ENCODE data around the gene FRMPD4. TPM values are rescaled to one million over a fixed set of nuclear protein-coding genes. Genes with fewer than 3 reads are reported as not detected.

FRMPD4 gene
- total RNA-seq, 4 donors from 2014 or later = under 0.01 to 0.39 (median 0.30) TPM; not detected in 1

- Histone ChIP-seq H3K4me3 (no peak overlapping the region), H3K27me3 (no peaks in the 10 kb centered on the region), H3K36me3 (no peaks in the 10 kb centered on the region), H3K4me1 (no peaks in the 10 kb centered on the region), H3K27ac (no peak overlapping the region), H3K9me3 (no peaks in the 10 kb centered on the region)
- no peak for TF ChIP-seq EP300 (IDR thresholded peaks at IDR 0.05)
- no peak for TF ChIP-seq POLR2A (IDR thresholded peaks at IDR 0.05)
- no peak for TF ChIP-seq CTCF (IDR thresholded peaks at IDR 0.05)
- no peak for DNase-seq (ENCODE audit: low spot score in 2 of 2)
- WGBS, 2 donors = 86 to 96% methylated on average over 2 of the region's 2 CpGs
Measured at GRCh38 chrX:12145402-12145801, 7.1 kb downstream of the FRMPD4 start.

- H3K4me3 ChIP-seq = no peak overlapping the region
- no peak for DNase-seq (ENCODE audit: low spot score in 2 of 2)
- no peaks in the 10 kb centered on the region for H3K9me3 ChIP-seq
- WGBS, 2 donors = 82 to 91% methylated on average over 4 of the region's 4 CpGs
- no peaks in the 10 kb centered on the region for H3K36me3 ChIP-seq
- no peaks in the 10 kb centered on the region for H3K27me3 ChIP-seq
- H3K27ac ChIP-seq = no peak overlapping the region
- no peak for TF ChIP-seq CTCF (IDR thresholded peaks at IDR 0.05)
- no peak for TF ChIP-seq EP300 (IDR thresholded peaks at IDR 0.05)
- no peak for TF ChIP-seq POLR2A (IDR thresholded peaks at IDR 0.05)
- H3K4me1 ChIP-seq = no peaks in the 10 kb centered on the region
Measured at GRCh38 chrX:12149670-12150407, 11.6 kb downstream of the FRMPD4 start.

GRCh38 chrX:12153317-12153716, 15.0 kb downstream of the FRMPD4 start:
- Histone ChIP-seq H3K36me3 (no peaks in the 10 kb centered on the region), H3K4me3 (no peak overlapping the region), H3K27me3 (no peaks in the 10 kb centered on the region), H3K9me3 (no peaks in the 10 kb centered on the region), H3K27ac (no peak overlapping the region), H3K4me1 (no peaks in the 10 kb centered on the region)
- no peak for DNase-seq (ENCODE audit: low spot score in 2 of 2)
- 90 to 91% methylated on average over 4 of the region's 4 CpGs for WGBS, 2 donors
- TF ChIP-seq EP300 (IDR thresholded peaks at IDR 0.05) (no peak), CTCF (IDR thresholded peaks at IDR 0.05) (no peak), POLR2A (IDR thresholded peaks at IDR 0.05) (no peak)

GRCh38 chrX:12153741-12154140, 15.5 kb downstream of the FRMPD4 start:
- no peaks in the 10 kb centered on the region for H3K4me1 ChIP-seq
- TF ChIP-seq CTCF (IDR thresholded peaks at IDR 0.05) = no peak
- 7 to 13% methylated on average over 1 of the region's 1 CpG for WGBS, 2 donors

GRCh38 chrX:12159799-12160198, 21.5 kb downstream of the FRMPD4 start:
- WGBS, 2 donors = 25 to 67% methylated on average over 3 to 4 of the region's 4 CpGs
- Histone ChIP-seq H3K27ac (no peak overlapping the region), H3K4me1 (no peaks in the 10 kb centered on the region), H3K4me3 (no peak overlapping the region), H3K9me3 (no peaks in the 10 kb centered on the region), H3K27me3 (no peaks in the 10 kb centered on the region), H3K36me3 (no peaks in the 10 kb centered on the region)
- DNase-seq (ENCODE audit: low spot score in 2 of 2) = no peak
- TF ChIP-seq CTCF (IDR thresholded peaks at IDR 0.05) = no peak

More at GRCh38 chrX:12153741-12154140, 15.5 kb downstream of the FRMPD4 start:
- Histone ChIP-seq H3K27ac (no peak overlapping the region), H3K27me3 (no peaks in the 10 kb centered on the region), H3K4me3 (no peak overlapping the region), H3K36me3 (no peaks in the 10 kb centered on the region), H3K9me3 (no peaks in the 10 kb centered on the region)
- no peak for DNase-seq (ENCODE audit: low spot score in 2 of 2)

Measured in tibial nerve (tissue), 4 donors.